Lung (tissue), 12 donors: Measurements from ENCODE around the gene ANAPC15. TPM values are rescaled to one million over a fixed set of nuclear protein-coding genes. Genes with fewer than 3 reads are reported as not detected.

Experiments used
- ATAC-seq: fragments of 200-7000 bp; cut with Tn5 transposase; one replicate; pipeline ENCODE4 v1.9.1; 2020; ENCODE audit warnings: moderate number of reproducible peaks; ENCODE audit not compliant: insufficient read depth, low FRiP score
- DNase-seq, 3 donors: peaks; one replicate each; pipeline ENCODE4 v3.0.0-alpha.2; 2013 to 2017
- H3K27ac ChIP-seq, 2 donors: one replicate each; pipeline ENCODE4 v1.5.1; 2013; ENCODE audit warnings: mild to moderate bottlenecking in 2 of 2, moderate library complexity in 2 of 2, control low read depth in 1 of 2, inconsistent platforms in 1 of 2, low read depth in 1 of 2, low read length in 1 of 2
- H3K27me3 ChIP-seq, 3 donors: one replicate each; pipeline ENCODE4 v1.5.1; 2013; ENCODE audit warnings: low read length in 2 of 3; ENCODE audit not compliant: control insufficient read depth in 3 of 3, insufficient read depth in 3 of 3
- H3K36me3 ChIP-seq, 4 donors: one replicate each; pipeline ENCODE4 v1.5.1; 2013; ENCODE audit warnings: low read length in 4 of 4, mild to moderate bottlenecking in 1 of 4, moderate library complexity in 1 of 4; ENCODE audit not compliant: control insufficient read depth in 4 of 4, insufficient read depth in 4 of 4
- H3K4me1 ChIP-seq, 5 donors: one replicate each; pipeline ENCODE4 v1.5.1; 2013; ENCODE audit warnings: low read length in 5 of 5, mild to moderate bottlenecking in 2 of 5, moderate library complexity in 1 of 5; ENCODE audit not compliant: control insufficient read depth in 5 of 5, insufficient read depth in 5 of 5
- H3K4me3 ChIP-seq: one replicate; pipeline ENCODE4 v1.5.1; 2013; ENCODE audit warnings: mild to moderate bottlenecking, control low read depth, moderate library complexity
- H3K9ac ChIP-seq, 2 donors: one replicate each; pipeline ENCODE4 v1.5.1; 2013; ENCODE audit warnings: low read length in 2 of 2, control low read depth in 1 of 2; ENCODE audit not compliant: insufficient read depth in 1 of 2
- H3K9me3 ChIP-seq, 4 donors: one replicate each; pipeline ENCODE4 v1.5.1; 2013; ENCODE audit warnings: low read length in 3 of 4, mild to moderate bottlenecking in 1 of 4, moderate library complexity in 1 of 4; ENCODE audit not compliant: control insufficient read depth in 4 of 4, insufficient read depth in 3 of 4
- CTCF ChIP-seq: IDR thresholded peaks from 2 replicates; pipeline ENCODE4 v1.5.1; 2012; ENCODE audit warnings: mild to moderate bottlenecking; ENCODE audit errors: control extremely low read depth, extremely low read depth
- WGBS, 2 donors: extraction: QIAGEN DNeasy Blood & Tissue Kit; methylation state at CpG; one replicate each; pipeline ENCODE4 v1.1.7; 2013; 5-methylcytosine and 5-hydroxymethylcytosine counted together
- polyA plus RNA-seq, 2 donors: library from polyadenylated mRNA; stranded (reverse); fragments of 200-250 nt; gene quantifications; one replicate each; pipeline ENCODE4 v1.2.1, GENCODE V29; 2013
- total RNA-seq, 2 donors: library from RNA; depleted of rRNA in 1 of 2; stranded (reverse); fragments of >200 nt in 1 of 2; gene quantifications; one replicate each; pipeline ENCODE4 v1.2.1, GENCODE V29; 2014 to 2021
- donor health status: control.
- donor health status: control.
- donor health status: Bipolar disorder and iron deficiency.
- donor health status: healthy.
- donor health status: DM: yes; HTN: yes; CAD: no.

The ANAPC15 gene
- total and polyA plus RNA-seq, 4 donors, result 11.3 to 72.0 (median 47.9) TPM

- Histone ChIP-seq H3K27ac (no peak overlapping the region), H3K27me3 (peaks cover 0 to 2% (median 0%) of the 10 kb centered on the region in 3 donors), H3K9me3 (no peaks in the 10 kb centered on the region), H3K9ac (no peak overlapping the region), H3K4me3 (no peak overlapping the region), H3K4me1 (peaks cover 0 to 4% (median 0%) of the 10 kb centered on the region in 5 donors), H3K36me3 (no peaks in the 10 kb centered on the region)
- TF ChIP-seq CTCF, result no peak
- DNase-seq, result no peak
- no peak for ATAC-seq
- 68 to 89% methylated on average over 3 of the region's 3 CpGs for WGBS, 2 donors
Measured at GRCh38 chr11:72123117-72123653, 10.7 kb upstream of the ANAPC15 start.

- Histone ChIP-seq H3K27ac (no peak overlapping the region), H3K9me3 (no peaks in the 10 kb centered on the region), H3K36me3 (no peaks in the 10 kb centered on the region), H3K27me3 (peaks cover 0 to 2% (median 0%) of the 10 kb centered on the region in 3 donors), H3K9ac (no peak overlapping the region), H3K4me3 (no peak overlapping the region), H3K4me1 (peaks cover 0 to 5% (median 0%) of the 10 kb centered on the region in 5 donors)
- ATAC-seq (no peak), DNase-seq (no peak)
- 89 to 93% methylated on average over 1 of the region's 1 CpG for WGBS, 2 donors
- no peak for TF ChIP-seq CTCF
Measured at GRCh38 chr11:72122607-72123006, 10.1 kb upstream of the ANAPC15 start.

GRCh38 chr11:72120930-72121329 lies 8.4 kb upstream of the ANAPC15 start:
- no peak for DNase-seq
- Histone ChIP-seq H3K36me3 (no peaks in the 10 kb centered on the region), H3K4me1 (peaks cover 0 to 5% (median 0%) of the 10 kb centered on the region in 5 donors), H3K27ac (no peak overlapping the region), H3K27me3 (peaks cover 0 to 5% (median 0%) of the 10 kb centered on the region in 3 donors), H3K9me3 (no peaks in the 10 kb centered on the region), H3K4me3 (no peak overlapping the region), H3K9ac (no peak overlapping the region)
- no peak for TF ChIP-seq CTCF
- no peak for ATAC-seq
- 76 to 83% methylated on average over 2 of the region's 2 CpGs for WGBS, 2 donors

- Histone ChIP-seq H3K4me1 (peaks cover 0 to 5% (median 0%) of the 10 kb centered on the region in 5 donors), H3K9ac (no peak overlapping the region), H3K27ac (no peak overlapping the region), H3K36me3 (no peaks in the 10 kb centered on the region), H3K4me3 (no peak overlapping the region), H3K27me3 (peaks cover 0 to 13% (median 0%) of the 10 kb centered on the region in 3 donors), H3K9me3 (no peaks in the 10 kb centered on the region)
- WGBS, 2 donors, result 38 to 67% methylated on average over 6 of the region's 6 CpGs
- DNase-seq, result no peak
- TF ChIP-seq CTCF, result no peak
- ATAC-seq, result no peak
Measured at GRCh38 chr11:72119198-72119597, 6.7 kb upstream of the ANAPC15 start.
